Stimulated activated CD4-positive, alpha-beta T cell treated with anti-CD3 and anti-CD28 coated beads, Interleukin-15, amount 100 ng/mL, for 1 hour (primary cell): ENCODE results near the gene FAM43A.

Source experiments
- DNase-seq, 2 donors: peaks; one replicate each; pipeline ENCODE4 v3.0.0-alpha.2; 2020; ENCODE audit warnings: low read depth in 1 of 2, low spot score in 1 of 2

The FAM43A gene

DNA sequence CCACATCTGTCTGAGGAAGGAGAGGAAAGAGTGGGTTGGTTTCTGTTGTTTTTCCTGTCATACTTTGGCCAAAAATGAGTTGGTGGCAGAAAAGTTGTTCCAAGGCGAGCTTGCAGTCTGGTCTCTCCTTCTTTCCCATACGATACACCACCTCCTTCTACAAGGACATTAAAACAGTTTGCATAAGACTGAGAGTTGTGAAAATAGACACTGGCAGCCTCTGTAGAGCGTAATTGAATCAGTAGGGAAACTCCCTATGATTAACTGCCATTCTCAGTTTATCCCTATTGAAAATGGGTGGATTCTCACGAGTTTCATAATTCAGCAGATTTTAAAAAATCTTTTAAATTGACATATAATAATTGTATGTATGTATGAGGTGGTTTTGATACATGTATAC is 10.0 kb upstream of the FAM43A start:
- no peak for DNase-seq

DNA sequence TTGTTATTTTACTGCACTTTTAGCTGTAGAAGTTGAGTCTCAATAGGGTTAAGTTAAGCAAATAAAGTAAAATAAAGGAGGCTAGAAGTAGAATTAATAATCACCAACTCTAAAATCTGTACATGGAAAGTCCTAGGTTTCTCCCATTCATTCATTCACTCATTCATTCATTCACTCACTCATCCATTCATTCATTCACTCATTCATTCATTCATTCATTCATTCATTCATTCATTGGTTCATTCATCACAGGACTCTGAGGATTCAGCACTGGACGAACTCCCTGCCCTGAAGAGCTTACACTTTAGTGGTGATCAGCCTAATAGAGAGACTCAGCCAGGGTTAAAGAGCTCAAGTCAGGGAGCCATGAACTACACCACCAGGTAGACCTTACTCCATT is 9.2 kb upstream of the FAM43A start:
- DNase-seq: no peak

DNA sequence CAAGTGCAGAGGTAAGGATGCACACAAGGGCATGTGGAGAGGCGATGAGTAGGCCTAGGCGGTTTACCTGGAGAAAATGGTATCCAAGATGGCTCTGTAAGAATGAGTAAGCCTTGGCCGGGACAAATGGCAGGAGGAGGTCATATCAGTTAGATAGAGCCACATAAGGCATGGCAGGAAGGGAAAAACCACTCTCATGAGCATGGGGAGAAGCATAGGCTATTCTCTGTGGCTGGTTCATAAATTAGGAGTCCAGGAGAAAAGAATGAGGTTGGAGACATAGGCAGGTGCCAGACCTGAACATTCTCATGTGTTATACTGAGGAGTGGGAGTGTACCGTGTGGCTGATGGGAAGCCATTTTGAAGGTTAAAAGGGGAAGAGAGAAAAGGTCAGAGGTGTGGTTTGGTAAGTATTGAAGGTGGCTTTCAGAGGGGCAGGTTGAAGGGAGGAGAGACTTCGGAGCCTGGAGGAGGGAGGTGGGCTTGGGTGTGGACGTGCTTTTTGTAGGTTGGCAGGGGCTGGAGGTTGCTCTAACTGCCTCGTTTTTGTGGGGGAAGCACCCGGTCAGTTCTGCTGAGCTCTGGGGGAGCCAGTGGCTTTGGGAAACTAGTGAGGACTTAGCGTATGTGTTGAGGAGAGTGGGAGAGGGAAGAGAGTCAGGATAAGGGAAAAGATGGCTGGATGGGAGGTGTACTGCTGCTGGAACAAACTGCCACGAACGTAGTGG is 4.6 kb upstream of the FAM43A start:
- DNase-seq: no peak

DNA sequence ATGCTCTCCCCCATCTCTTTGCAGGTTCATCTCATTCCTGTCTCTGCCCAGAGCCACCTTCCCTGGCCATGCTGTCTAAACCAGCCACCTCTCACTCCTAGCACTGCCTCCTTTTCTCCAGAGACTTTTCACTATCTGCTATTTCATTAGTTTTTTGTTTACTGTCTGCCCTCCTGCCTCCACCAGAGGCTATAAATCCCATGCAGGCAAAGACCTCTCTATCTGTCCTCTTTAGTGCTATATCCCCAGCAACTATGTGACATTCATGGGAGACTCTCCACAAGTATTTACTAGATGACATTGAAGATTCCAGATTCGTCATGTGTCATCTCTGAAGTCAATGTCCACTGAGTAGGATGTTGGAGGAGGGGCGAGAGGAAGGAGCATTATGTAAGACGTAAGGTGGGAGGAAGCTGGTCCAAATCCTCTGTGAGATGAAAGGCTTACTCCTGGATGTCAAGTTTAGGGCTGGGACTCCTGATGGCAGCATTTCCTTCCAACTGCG is 3.4 kb upstream of the FAM43A start:
- no peak for DNase-seq

- peak; percentile 13 to 49 for DNase-seq
These were observed 2.9 kb upstream of the FAM43A start for GRCh38 chr3:194682694-194683310.

DNA sequence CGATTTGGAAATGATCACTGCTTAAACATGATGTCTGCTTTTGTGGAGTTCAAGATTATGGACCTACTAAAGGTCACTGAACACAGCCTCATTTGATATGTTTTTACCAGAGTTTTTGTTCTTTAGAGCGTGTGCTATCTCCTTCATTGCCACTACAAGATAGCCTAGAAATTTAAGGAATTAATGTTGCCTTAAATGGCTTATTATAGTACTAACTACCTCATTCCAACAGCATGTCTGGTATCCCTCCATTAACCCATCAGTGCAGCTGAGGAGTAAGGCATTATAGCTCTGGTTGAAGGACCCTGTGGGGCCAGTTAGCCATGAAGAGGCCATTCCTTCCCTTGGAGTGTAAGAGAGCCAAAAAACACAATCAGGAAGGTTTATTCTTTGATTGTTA is 2.3 kb upstream of the FAM43A start:
- no peak for DNase-seq

- no peak for DNase-seq
These were observed 492 bp upstream of the FAM43A start for GRCh38 chr3:194685065-194685717.

- DNase-seq: peak in 1 of 2 donors; percentile 12
These were observed 732 bp downstream of the FAM43A start for GRCh38 chr3:194686414-194686815.

GRCh38 chr3:194686816-194687637 is 1.3 kb downstream of the FAM43A start:
- DNase-seq: peak in 1 of 2 donors; percentile 27

GRCh38 chr3:194687638-194688199 is 2.0 kb downstream of the FAM43A start:
- peak; percentile 40 to 70 for DNase-seq

- DNase-seq: no peak
These were observed 2.6 kb downstream of the FAM43A start for GRCh38 chr3:194688200-194688740.

DNA sequence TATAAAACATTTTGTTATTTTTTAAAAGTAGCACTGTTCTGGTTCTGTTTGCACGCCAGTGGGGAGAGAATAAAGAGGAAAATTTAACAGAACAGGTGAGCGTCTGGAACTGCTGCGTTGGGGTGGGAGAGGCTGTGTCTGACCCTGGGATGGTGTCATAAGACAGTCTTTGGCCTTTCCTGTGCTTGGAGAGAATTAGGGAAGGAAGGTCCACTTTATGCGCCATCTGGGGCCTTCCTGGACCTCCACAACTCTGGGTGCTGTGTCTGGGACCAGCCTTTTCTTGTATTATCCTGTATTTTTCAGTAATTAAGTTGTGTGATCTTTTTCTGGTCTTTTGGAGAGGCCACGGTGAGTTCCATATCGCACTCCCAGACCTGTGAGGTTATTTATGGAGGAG is 3.3 kb downstream of the FAM43A start:
- DNase-seq: no peak

GRCh38 chr3:194689493-194689944 is 3.8 kb downstream of the FAM43A start:
- no peak for DNase-seq

DNA sequence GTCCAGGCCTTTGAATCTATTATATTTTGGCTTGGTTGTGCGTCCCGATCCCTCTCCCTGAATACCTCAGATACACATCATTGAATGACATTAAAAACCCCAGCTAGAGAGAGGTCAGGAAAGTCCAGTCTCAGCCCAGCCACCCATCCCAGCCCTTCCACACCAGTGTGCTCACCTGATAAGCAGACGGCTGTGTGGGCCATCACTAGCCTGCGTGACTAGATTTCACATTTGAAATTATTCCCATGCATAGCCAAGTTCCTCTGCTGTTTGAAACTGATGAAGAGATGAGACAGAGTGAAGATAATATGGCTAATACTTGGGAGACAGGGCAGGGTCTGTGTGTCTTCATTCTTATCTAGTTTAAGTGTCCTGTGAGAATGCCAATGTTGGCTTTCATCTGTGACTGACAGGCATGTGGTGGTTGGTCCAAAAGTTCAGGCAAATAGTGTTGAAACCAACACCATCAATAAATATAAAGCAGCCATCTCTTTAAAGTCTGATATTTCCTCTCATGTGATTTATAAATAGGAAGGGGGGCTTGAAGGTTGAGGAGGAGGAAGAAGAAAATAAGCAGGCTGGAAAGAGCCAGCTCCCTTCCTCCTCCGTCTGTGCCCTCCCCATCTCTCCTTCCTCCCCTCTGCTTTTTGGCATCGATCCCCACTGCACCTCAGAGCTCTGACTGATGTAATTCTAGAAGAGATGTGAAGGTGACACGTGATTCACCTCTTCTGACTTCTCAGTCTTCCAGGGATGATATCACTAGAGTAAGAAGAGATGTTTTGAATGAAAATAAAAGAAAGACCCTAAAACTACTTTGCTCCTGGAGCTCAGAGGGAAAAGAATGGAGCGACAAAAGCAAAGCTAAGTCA is 5.1 kb downstream of the FAM43A start:
- DNase-seq: no peak

DNA sequence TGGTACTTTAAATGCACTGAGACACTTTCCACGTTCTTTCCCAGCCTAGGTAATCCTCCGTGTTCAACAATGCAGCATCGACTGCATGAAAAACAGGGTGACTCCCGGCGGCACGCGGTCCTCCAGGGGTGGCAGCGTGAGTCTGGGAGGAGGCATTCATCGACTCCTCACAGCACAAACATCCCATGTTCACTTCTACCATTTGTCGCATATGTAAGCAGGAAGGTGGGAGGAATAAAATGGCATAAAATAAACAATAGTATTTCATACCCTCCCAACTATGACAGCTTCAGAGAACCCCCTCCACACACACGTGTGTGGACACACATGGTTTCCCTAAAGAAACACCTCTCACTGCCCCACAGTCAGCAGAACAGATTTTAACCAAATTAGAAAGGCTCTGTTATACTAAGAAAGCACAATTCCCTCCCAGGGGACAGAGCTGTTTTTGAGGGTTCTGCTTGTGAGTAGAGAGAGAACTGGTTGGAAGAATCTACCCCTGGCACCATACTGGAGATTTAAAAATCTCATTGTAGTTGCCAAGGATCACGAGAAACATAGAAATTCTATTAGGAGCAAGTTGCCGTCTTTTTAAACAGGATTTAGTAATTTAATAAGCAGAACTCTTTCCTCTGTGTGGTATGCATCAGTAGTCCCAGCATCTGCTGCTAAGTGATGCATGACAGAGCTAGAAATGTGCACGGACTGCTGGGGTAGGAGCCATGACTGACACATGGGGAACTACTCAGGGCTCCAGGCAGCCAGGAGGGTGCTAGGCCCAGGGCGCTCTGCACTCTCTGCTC is 6.0 kb downstream of the FAM43A start:
- no peak for DNase-seq

GRCh38 chr3:194696702-194697101 is 11.0 kb downstream of the FAM43A start:
- no peak for DNase-seq

GRCh38 chr3:194702545-194702944 is 16.9 kb downstream of the FAM43A start:
- no peak for DNase-seq

GRCh38 chr3:194705227-194705626 is 19.5 kb downstream of the FAM43A start:
- no peak for DNase-seq

DNA sequence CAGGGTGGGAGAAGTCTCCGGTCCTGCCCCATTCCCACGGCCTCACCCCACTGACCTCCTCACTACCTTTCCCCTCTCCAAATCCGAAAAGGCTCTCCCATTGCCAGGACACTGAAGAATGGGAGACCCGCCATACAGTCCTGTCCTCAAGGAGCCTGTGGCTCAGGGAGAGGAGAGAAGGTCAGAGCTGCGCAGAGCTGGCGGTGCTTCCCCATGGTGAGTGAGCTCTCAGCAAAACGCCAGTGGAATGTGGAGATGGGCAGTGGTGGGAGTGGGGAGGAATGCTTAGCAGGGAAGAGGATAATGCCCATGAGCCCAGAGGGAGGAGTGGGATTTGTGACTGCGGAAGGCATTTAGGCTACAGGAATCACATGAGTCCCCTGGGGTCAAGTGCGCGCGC is 20.1 kb downstream of the FAM43A start:
- DNase-seq: no peak
